Caki2 (cell line): Measurements from ENCODE around the gene PEX14. TPM values are rescaled to one million over a fixed set of nuclear protein-coding genes. Genes with fewer than 3 reads are reported as not detected.

Source experiments
- DNase-seq: peaks from one replicate; pipeline ENCODE4 v3.0.0-alpha.2; 2015; ENCODE audit warnings: low read depth
- in situ Hi-C: cut with HindIII; loops from 2 replicates; pipeline ENCODE4 v1.10.0; 2016; ENCODE audit warnings: low sequenced_read_pairs, low pct_unique_long_range_greater_than_20kb, mixed read lengths
- total RNA-seq: library from RNA; depleted of rRNA; stranded (reverse); fragments of >200 nt; shearing (Covaris generic); gene quantifications from 2 replicates; pipeline ENCODE4 v1.2.3, GENCODE V29; 2014; ENCODE audit warnings: low replicate concordance

The PEX14 gene
- total RNA-seq, 1 experiment from 2014 or later: 24.9 TPM

DNA sequence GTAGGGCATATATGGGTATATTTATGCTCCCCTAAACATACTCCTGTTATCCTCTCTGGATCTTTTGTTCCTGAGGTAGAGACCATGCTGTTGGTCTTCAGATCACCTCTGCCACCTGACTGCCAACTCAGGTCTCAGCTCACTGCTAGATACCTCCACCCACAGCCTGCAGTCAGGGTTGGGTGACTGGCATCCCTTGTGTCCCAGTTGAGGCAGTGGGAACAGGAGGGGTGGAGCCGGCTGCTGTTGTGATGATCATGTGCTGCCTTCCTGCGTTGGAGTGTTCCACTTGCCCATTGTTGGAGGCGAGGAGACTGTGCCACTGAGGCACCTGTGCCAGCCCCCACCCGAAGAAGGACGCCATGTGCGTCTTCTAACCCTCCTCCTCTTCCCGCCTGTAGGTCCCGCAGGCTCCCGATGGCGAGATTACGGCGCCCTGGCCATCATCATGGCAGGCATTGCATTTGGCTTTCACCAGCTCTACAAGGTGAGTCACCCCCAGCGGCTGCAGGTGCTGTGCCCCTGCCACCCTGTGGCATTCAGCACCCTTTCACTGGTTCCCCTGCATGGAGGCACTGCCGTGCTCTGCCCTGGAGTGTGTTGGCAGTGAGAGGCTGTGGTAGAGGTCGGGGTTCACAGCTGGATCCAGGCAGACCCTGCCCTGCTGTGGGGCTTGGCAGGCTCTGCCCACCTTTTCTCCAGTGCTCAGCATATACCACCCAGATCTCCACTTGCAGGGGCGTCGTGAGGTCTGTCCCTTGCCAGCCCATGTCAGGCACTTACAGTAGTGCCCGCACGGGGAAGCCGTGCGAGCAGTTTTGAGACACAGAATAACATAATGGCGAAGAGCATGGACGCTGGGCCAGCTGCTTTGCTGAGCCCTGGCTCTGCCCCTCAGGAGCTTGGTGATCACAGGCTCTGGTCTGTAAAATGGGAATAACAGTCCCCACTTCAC, 143.5 kb downstream of the PEX14 start:
- DNase-seq: no peak
- in situ Hi-C loops: no loop called here

DNA sequence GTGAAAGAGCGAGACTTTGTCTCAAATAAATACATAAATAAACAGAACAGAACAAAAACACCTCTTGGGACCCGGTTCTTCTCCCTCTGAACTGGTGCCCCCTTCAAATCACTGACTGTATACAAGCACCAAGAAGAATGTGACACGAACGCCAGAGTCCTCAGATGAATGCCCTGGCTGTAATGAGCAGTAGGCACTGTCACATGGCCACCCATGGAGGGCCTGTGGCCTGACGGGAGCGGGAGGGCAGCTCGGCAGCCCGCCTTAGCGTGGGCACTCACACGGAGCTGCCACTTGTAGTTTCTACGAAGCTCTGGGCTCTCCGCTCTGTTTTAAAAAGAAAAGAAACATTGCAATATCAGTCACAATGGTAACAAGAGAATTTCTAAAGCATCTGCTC, 146.0 kb downstream of the PEX14 start:
- in situ Hi-C loops: no loop called here
- no peak for DNase-seq

DNA sequence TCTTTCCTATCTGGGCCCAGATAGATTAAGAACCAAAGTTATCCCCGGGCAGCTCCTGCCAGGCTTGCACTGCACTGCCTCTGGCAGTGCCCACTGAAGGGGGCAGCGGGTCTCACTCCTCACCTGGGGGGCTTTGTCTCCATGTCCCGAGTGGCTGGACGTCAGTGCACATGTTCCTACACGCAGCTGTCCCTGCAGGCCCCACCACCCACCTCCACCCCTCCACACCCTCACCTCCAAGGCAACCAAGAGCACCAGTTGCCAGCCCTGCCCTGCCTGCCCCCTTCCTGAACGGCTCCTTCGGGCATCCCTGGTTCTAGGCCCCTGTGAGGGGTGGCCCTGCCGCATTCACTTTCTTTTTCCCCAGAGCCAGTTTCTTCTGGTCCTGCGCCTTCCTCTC, 147.2 kb downstream of the PEX14 start:
- DNase-seq: no peak
- in situ Hi-C loops: no loop called here

DNA sequence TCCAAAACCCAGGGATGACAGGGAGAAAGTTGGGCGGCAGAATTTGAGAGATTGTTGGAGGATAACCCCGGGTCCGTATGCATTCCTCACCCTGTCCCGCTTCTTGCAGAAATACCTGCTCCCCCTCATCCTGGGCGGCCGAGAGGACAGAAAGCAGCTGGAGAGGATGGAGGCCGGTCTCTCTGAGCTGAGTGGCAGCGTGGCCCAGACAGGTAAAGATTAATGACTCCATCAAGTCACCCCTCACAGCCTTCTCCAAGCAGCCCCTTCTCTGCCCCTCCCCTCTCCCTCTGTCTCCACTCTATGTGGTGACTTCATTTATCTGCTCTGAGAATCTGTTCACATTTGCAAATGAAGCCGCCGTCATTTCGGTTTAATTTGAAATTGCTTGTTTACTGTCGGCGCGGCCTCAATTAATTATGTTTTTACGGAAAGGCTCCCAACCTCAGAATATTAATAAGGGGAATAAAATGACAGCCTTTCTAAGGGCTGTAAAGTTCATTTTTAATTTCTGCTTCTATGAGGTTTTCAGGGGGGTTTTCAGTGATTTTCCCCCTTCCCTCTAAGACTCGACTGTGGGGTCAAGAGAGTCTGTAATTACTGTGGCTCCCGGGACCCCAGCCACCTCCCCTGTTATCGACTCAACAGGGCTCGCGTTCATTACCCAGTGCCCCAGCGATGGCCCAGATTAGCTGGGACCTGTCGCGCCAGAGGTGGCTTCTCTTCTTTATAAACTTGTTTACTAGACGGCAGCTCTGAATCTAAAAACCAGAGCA, 148.3 kb downstream of the PEX14 start:
- in situ Hi-C loops: no loop called here
- DNase-seq: no peak

DNA sequence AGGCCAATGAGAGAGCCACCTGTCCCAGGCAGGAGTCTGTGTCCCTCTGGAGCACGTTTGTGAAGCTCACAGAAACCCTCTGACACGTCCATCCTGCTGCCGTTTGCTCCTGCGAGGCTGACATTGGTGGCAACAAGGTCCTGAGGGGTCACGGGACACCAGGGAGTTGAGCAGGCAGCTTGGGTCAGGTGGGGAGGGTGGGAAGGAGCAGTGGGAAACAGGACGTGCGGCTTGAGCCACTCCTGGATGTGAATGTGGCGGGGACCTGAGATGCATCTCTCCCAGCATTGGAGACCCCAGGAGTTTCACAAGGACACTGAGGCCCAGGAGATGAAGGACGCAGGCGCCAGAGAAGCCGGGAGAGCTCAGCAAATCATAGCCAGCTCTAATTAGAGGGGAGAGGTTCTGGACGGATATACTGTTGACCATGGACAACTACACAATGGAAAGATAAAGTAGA, 149.0 kb downstream of the PEX14 start:
- in situ Hi-C loops: no loop called here
- no peak for DNase-seq

DNA sequence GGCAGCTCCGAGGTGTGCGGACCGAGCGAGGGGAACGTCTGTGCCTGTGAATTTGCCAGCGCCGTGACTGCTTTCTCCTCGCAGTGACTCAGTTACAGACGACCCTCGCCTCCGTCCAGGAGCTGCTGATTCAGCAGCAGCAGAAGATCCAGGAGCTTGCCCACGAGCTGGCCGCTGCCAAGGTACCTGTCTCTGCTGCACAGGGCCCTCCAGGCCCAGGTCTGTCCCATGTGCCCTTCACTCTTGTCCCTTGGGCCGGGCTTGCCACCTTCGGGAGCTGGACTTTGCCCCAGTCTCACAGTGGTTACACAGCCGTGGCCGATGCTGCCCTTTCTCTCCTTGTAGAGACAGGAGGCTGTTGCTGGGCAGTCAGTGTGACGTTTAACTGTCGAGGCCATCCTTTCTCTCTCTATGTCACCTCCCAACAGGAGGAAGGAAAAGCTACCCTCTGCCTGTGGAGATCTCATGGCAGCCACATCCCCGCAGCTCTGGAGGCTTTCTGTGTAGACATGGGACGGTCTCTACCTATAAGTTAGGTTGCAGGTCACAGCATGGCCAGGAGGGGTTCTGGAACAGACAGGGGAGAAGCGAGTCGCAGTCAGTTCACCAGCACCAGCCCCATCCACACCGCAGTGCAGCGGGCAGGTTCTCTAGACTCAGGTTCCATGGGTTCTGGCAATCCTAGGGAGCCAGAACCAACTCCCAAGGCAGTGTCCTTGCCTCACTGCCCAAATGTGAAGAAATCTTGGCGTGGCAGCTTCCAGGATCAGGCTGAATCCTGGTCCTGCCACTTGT, 149.7 kb downstream of the PEX14 start:
- no peak for DNase-seq
- in situ Hi-C loops: no loop called here

DNA sequence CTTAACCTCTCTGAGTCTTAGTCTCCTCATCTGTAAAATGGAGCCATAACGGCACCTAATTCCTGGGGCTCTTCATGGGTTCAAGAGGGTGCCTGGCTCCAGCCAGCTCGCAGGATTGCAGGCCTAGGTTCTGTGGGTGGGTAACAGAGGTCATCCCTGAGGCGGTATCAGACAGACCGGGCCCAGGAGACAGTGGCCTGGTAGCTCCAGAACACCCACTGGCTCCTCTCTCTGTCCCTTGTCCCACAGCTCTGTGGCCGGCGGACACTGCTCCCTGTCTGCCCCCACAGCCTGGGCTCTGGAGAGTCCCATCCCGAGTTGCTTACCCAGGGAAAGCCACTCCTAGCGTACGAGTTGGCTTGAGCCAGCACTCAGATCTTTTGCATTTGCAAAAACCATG, 150.3 kb downstream of the PEX14 start:
- in situ Hi-C loops: no loop called here
- no peak for DNase-seq

DNA sequence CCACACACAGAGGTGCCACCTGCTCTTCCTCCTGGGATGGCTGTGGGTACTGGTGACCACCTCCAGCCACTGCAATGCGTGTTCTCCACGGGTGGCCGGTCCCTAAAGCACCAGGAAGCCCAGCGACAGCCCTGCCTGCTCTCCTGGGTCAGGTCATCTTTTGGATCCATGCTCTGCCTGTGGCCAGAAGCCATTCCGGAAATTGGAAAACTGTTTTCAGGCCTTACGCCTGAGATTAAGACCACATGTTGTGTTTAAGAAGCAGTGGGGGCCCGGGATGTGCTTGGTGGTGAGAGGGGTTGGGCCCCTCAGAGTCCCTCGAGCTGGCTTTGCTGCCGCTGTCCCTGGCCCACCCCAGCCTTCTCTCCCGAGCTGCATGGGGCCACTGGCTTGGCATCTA, 150.8 kb downstream of the PEX14 start:
- no peak for DNase-seq
- in situ Hi-C loops: no loop called here

DNA sequence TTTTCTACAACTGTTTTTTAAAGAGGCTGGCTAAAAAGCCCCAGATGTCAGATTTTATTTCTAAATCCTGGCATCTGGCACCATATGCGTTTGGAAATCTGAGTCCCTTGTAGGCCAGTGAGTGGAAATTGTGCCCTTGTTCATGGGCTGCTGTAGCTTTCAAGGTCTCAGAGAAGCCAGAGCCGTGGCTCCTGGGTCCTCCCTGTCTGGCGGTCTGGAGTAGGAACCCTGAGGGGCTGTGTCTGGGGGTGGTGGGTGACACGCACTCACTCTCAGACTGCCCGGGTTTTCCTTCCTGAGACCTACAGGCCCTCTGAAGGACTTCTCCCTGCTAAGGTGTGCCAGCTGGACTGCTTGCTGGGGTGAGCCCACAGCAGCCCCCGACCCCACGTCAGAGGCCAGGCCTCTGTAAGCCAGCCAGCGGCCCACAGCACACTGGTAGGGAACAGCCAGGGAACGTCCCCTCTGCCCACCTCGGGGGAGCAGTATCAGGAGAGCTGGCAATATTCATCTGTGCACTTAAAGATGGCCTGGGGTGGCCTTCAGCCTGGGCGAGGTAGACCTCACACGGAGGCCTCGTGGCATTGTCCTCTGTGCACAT, 151.5 kb downstream of the PEX14 start:
- in situ Hi-C loops: no loop called here
- no peak for DNase-seq

DNA sequence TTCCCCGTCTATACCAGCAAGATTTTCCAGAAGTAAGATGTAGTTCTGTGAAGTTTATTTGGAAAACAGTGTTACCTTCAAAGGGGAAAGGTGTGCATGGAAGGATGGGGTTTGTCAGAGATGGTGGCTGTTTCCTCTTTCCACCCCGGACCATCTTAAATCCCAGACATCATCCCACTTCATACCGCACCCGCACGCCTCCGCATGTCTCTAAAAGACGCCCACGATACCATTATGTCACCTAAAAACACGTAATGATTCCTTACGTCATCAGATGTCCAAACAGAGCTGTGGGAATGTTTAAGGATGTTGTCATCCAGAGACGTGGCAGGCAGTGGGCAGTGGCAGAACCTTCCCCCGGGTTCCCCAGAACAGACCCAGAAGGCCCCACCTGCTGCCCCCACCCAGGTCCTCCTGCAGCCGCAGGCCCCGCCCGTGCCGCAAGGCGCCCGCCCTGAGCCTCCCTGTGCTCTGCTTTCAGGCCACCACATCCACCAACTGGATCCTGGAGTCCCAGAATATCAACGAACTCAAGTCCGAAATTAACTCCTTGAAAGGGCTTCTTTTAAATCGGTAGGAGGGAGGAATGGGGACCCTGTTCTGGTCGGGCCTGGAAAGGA, 152.2 kb downstream of the PEX14 start:
- in situ Hi-C loops: no loop called here
- no peak for DNase-seq

DNA sequence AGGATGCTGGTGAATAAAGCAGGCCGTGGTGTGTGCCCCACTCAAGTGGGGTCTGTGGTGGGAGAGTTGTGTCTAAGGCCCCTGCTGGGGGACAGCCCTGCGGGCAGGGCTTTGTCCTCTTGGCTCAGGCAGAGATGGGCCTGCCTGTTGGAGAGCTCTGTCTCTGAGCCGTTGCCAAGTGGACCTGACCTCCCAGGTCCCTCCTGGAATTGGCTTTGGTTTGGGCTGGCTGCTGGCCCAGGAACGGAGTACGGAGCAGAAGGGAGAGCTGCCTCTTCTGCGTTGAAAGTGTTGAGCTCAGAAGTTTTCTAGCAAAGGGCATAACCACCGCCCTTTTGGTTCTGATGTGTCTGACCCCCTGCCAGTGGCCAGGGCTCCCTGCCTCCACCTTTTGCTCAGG, 153.9 kb downstream of the PEX14 start:
- in situ Hi-C loops: no loop called here
- no peak for DNase-seq

DNA sequence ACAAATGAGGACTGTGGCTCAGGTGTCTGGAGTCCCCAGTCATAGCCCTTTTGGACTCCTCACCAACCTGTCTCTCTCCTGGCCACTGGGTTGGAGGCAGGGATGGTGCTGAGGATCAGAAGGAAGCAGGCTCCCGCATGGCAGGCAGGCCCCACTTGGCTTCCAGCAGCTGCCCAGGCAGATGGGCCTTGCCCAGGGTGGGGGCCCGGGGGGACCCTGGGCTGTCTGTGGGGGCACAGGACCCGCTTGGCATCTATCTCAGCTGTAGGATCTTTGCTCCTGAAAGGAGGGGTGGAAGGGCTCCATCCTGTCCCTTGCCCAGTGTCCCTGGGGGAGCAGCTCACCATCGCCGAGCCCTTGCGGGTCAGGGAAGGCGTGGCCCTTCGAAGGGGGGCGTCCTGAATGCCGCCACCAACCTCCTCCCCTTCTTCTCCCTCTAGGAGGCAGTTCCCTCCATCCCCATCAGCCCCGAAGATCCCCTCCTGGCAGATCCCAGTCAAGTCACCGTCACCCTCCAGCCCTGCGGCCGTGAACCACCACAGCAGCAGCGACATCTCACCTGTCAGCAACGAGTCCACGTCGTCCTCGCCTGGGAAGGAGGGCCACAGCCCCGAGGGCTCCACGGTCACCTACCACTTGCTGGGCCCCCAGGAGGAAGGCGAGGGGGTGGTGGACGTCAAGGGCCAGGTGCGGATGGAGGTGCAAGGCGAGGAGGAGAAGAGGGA, 154.5 kb downstream of the PEX14 start:
- no peak for DNase-seq
- in situ Hi-C loops: no loop called here

DNA sequence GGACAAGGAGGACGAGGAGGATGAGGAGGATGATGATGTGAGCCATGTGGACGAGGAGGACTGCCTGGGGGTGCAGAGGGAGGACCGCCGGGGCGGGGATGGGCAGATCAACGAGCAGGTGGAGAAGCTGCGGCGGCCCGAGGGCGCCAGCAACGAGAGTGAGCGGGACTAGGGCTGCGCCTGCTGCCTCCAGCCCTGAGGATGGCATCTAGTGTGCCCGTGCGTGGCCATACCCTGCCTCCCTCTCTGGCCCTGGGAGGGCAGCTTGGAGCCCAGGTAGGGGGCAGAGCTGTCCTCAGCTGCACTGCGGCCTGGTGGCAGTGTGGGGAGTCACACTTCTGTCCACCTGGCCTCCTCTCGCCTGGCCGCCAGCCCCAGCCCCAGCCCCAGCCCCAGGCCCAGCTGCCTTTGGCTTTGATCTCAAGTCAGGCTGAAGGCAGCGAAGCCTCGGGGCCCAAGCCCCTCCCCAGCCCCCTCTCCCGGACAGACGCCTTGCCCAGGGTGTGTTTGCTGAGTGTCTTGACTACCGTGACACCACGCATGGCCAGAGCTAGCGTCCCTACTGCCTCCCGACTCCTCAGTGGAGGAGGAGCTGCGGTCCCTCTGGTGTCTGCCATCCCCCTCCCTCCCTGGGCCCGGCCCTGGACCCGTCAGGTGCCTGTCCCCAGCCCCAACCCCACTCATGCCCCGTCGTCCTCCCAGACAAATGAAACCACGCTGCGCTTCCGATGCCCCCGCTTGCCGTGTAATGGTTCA, 155.2 kb downstream of the PEX14 start:
- no peak for DNase-seq
- in situ Hi-C loops: no loop called here

DNA sequence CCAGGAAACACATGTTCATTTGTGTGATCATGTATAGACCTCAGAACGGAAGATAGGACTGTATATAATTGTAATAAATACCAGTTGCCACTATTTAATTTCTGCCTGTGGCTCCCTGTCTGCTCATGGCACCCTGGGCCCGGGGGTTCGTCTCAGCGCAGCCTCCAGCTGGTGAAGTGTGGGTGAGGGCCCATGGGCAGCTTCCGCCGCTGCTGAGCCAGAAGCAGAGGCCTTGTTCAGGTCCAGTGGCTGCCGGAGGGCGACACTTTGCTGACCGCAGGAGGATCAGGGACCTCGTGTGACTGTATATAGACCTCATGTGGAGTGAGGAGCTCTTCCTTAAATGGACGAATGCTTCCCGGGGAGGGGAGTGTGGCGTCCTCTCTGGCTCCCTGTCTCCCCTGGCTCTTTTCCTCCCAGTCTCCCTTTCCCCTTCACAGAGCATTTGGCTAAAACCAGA, 155.9 kb downstream of the PEX14 start:
- no peak for DNase-seq
- in situ Hi-C loops: no loop called here

DNA sequence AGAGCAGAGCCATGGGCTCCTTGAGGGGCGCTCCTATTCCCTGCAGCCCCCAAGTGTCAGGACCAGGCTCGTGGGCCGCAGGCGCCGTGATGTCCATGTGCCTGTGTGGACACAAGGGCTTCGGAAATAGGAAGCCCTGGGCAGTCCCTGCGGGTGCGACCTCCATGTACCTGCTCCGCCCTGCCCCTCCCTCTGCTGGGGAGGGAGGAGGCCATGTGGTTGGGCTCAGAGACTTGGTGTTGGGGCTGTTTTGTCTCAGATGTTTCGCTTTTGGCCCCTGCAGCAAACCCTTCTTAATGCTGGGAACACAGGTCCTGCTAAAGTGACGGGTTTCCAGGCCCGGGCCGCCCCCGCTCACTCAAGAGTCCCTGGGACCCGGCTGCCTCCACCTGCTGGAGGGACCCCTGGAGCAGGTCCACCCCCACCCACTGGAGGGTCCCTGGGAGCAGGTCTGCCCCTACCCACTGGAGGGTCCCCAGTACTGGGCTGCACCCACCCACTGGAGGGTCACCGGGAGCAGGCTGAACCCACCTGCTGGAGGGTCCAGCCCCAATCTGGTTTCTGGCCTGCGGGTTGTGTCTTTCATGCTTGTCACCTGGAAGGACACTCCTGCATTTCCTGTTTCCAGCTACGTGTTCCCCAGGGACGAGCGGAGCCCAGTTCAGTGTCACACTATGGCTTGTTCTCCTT, 156.5 kb downstream of the PEX14 start:
- DNase-seq: no peak
- in situ Hi-C loops: no loop called here
